ENCODE measurements around the gene BAMBI. TPM values are rescaled to one million over a fixed set of nuclear protein-coding genes. Genes with fewer than 3 reads are reported as not detected.

The BAMBI gene
- total RNA-seq, 1 donor from 2014 or later: 16.3 TPM

GRCh38 chr10:28711776-28712175 is 34.5 kb downstream of the BAMBI start:
- Histone ChIP-seq H3K9me3 (no peaks in the 10 kb centered on the region), H3K27me3 (no peaks in the 10 kb centered on the region), H3K27ac (no peak overlapping the region), H3K4me3 (no peak overlapping the region), H3K4me1 (peaks cover 2 to 26% of the 10 kb centered on the region in 2 donors), H3K36me3 (no peaks in the 10 kb centered on the region)
- intact Hi-C loops (cut with DNase I): no loop called here
- no peak for DNase-seq (ENCODE audit: low spot score in 2 of 2)
- no peak for TF ChIP-seq CTCF (IDR thresholded peaks at IDR 0.05)

GRCh38 chr10:28713626-28714352 is 36.5 kb downstream of the BAMBI start:
- Histone ChIP-seq H3K27me3 (no peaks in the 10 kb centered on the region), H3K36me3 (no peaks in the 10 kb centered on the region), H3K9me3 (no peaks in the 10 kb centered on the region), H3K4me1 (peaks cover 2 to 26% of the 10 kb centered on the region in 2 donors), H3K4me3 (peak overlapping the region in 1 of 2 donors; percentile 30), H3K27ac (peak overlapping the region in 1 of 2 donors; percentile 27)
- intact Hi-C loops (cut with DNase I): no loop called here
- TF ChIP-seq CTCF (IDR thresholded peaks at IDR 0.05): no peak
- DNase-seq (ENCODE audit: low spot score in 2 of 2): no peak

- Histone ChIP-seq H3K4me1 (peaks cover 2 to 22% of the 10 kb centered on the region in 2 donors), H3K9me3 (no peaks in the 10 kb centered on the region), H3K27ac (peak overlapping the region; percentile 27 to 66), H3K27me3 (no peaks in the 10 kb centered on the region), H3K36me3 (no peaks in the 10 kb centered on the region), H3K4me3 (peak overlapping the region in 1 of 2 donors; percentile 30)
- TF ChIP-seq CTCF (IDR thresholded peaks at IDR 0.05): no peak
- DNase-seq (ENCODE audit: low spot score in 2 of 2): no peak
- intact Hi-C loops (cut with DNase I): no loop called here
Observed at GRCh38 chr10:28714401-28715053, 37.2 kb downstream of the BAMBI start.

GRCh38 chr10:28715246-28715645 is 37.9 kb downstream of the BAMBI start:
- no peaks in the 10 kb centered on the region for H3K36me3 ChIP-seq
- H3K4me3 ChIP-seq: peak overlapping the region in 1 of 2 donors; percentile 30
- H3K27ac ChIP-seq: peak overlapping the region; percentile 27 to 43
- intact Hi-C loops (cut with DNase I): no loop called here
- no peak for DNase-seq (ENCODE audit: low spot score in 2 of 2)
- no peaks in the 10 kb centered on the region for H3K27me3 ChIP-seq
- no peak for TF ChIP-seq CTCF (IDR thresholded peaks at IDR 0.05)
- no peaks in the 10 kb centered on the region for H3K9me3 ChIP-seq
- H3K4me1 ChIP-seq: peaks cover 2 to 16% of the 10 kb centered on the region in 2 donors

- no peak for DNase-seq (ENCODE audit: low spot score in 2 of 2)
- H3K4me3 ChIP-seq: no peak overlapping the region
- no peaks in the 10 kb centered on the region for H3K27me3 ChIP-seq
- intact Hi-C loops (cut with DNase I): no loop called here
- no peak overlapping the region for H3K27ac ChIP-seq
- H3K4me1 ChIP-seq: peaks cover 2 to 12% of the 10 kb centered on the region in 2 donors
- no peaks in the 10 kb centered on the region for H3K36me3 ChIP-seq
- TF ChIP-seq CTCF (IDR thresholded peaks at IDR 0.05): no peak
- no peaks in the 10 kb centered on the region for H3K9me3 ChIP-seq
Observed at GRCh38 chr10:28715757-28716156, 38.4 kb downstream of the BAMBI start.
